ENCODE measurements around the gene IRF2. TPM values are rescaled to one million over a fixed set of nuclear protein-coding genes. Genes with fewer than 3 reads are reported as not detected.

Gene IRF2
- total and polyA plus RNA-seq, 7 donors, result 6.7 to 28.9 (median 16.8) TPM

DNA sequence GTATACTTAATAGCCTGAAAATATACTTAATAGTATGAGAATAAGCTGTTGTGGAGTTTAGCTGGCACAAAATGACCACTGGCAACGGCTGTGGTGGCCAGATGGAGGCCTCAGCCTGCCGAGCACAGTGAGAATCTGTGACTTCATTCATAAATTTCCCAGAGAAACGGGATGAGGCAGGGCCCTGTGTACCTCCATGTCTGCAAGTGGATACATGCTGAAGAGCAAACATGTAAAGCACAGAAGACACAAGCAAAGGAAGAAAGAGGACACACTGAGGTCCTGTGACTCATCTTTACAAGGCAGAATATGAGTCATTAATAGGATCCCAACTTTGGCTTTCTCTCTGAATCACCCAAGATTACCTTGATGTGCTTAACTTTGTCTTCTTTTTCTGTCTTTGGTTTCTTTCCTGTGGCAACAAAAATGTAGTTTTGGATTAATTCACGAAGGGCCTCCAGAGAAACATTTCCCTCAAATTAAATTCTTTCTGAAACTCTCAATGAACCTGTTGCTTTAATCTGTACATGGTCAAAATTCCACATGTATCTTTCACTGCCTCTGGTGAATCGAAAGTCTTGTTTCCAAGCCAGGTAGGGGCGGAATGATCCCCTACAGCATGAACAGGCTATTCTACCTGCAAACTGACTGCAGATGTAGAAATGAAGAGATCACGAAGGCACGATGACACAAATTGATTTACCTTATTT, 56.4 kb downstream of the IRF2 start:
- DNase-seq (no peak), ATAC-seq (peak; percentile 88 to 94 (median 90))
- TF ChIP-seq, protein P1, sequence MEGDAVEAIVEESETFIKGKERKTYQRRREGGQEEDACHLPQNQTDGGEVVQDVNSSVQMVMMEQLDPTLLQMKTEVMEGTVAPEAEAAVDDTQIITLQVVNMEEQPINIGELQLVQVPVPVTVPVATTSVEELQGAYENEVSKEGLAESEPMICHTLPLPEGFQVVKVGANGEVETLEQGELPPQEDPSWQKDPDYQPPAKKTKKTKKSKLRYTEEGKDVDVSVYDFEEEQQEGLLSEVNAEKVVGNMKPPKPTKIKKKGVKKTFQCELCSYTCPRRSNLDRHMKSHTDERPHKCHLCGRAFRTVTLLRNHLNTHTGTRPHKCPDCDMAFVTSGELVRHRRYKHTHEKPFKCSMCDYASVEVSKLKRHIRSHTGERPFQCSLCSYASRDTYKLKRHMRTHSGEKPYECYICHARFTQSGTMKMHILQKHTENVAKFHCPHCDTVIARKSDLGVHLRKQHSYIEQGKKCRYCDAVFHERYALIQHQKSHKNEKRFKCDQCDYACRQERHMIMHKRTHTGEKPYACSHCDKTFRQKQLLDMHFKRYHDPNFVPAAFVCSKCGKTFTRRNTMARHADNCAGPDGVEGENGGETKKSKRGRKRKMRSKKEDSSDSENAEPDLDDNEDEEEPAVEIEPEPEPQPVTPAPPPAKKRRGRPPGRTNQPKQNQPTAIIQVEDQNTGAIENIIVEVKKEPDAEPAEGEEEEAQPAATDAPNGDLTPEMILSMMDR (IDR thresholded peaks at IDR 0.05), result no peak
- peak overlapping the region; percentile 65 for H3K27ac ChIP-seq
- H3K36me3 ChIP-seq (ENCODE audit: insufficient read depth in 1 of 2, low read depth in 1 of 2), result peaks cover under 1 to 60% of the 10 kb centered on the region in 2 donors
- H3K4me1 ChIP-seq, result peaks cover 28% of the 10 kb centered on the region
- intact Hi-C loops (cut with DNase I), result no loop called here
- WGBS, 3 donors, result 56 to 68% (median 60%) methylated on average over 8 of the region's 8 CpGs
- peak overlapping the region; percentile 15 for H3K4me3 ChIP-seq
- no peaks in the 10 kb centered on the region for H3K27me3 ChIP-seq (ENCODE audit: insufficient read depth in 3 of 3, low read length in 2 of 3)
- H3K9me3 ChIP-seq, result no peaks in the 10 kb centered on the region

GRCh38 chr4:184416913-184417734, 57.2 kb downstream of the IRF2 start:
- no peaks in the 10 kb centered on the region for H3K27me3 ChIP-seq (ENCODE audit: insufficient read depth in 3 of 3, low read length in 2 of 3)
- ATAC-seq, result peak in 3 of 4 donors; percentile 14 to 20 (median 19)
- peak overlapping the region; percentile 15 for H3K4me3 ChIP-seq
- TF ChIP-seq, protein P1 (IDR thresholded peaks at IDR 0.05), result no peak
- peak overlapping the region; percentile 65 for H3K27ac ChIP-seq
- WGBS, 3 donors, result 63 to 67% (median 67%) methylated on average over 12 of the region's 12 CpGs
- H3K4me1 ChIP-seq, result peaks cover 33% of the 10 kb centered on the region
- H3K9me3 ChIP-seq, result no peaks in the 10 kb centered on the region
- DNase-seq, result no peak
- intact Hi-C loops (cut with DNase I), result no loop called here
- peaks cover 0 to 61% of the 10 kb centered on the region in 2 donors for H3K36me3 ChIP-seq (ENCODE audit: insufficient read depth in 1 of 2, low read depth in 1 of 2)

DNA sequence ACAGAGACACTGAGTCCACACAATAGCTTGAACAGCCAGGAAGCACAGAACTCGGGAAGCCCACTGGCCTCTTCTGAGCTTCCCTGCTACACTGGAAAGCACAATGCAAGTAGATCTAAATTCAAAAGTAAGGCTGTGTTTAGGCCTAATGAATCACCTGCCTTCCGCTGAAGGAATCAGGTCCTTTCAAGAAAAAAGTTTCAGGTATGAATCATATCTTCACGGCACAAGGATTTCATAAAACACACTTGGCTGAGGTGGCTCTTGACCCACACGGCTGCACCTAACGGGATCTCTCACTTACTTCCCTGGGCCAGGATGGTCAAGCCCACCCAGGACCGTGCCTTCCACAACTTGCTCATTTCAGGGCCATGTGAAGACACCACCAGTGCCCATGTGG, 59.3 kb downstream of the IRF2 start:
- Histone ChIP-seq H3K4me3 (no peak overlapping the region), H3K4me1 (peaks cover 43% of the 10 kb centered on the region), H3K27me3 (ENCODE audit: insufficient read depth in 3 of 3, low read length in 2 of 3) (no peaks in the 10 kb centered on the region), H3K9me3 (no peaks in the 10 kb centered on the region), H3K36me3 (ENCODE audit: insufficient read depth in 1 of 2, low read depth in 1 of 2) (peaks cover 0 to 61% of the 10 kb centered on the region in 2 donors), H3K27ac (no peak overlapping the region)
- intact Hi-C loops (cut with DNase I), result no loop called here
- TF ChIP-seq, protein P1 (IDR thresholded peaks at IDR 0.05), result no peak
- ATAC-seq (no peak), DNase-seq (no peak)
- WGBS, 3 donors, result 90 to 93% (median 90%) methylated on average over 6 of the region's 6 CpGs

GRCh38 chr4:184413261-184414046, 60.9 kb downstream of the IRF2 start:
- Histone ChIP-seq H3K4me3 (no peak overlapping the region), H3K9me3 (no peaks in the 10 kb centered on the region), H3K27me3 (ENCODE audit: insufficient read depth in 3 of 3, low read length in 2 of 3) (no peaks in the 10 kb centered on the region), H3K27ac (peak overlapping the region; percentile 32), H3K4me1 (peaks cover 50% of the 10 kb centered on the region), H3K36me3 (ENCODE audit: insufficient read depth in 1 of 2, low read depth in 1 of 2) (peaks cover 0 to 62% of the 10 kb centered on the region in 2 donors)
- intact Hi-C loops (cut with DNase I), result no loop called here
- DNase-seq (no peak), ATAC-seq (no peak)
- 79 to 82% (median 80%) methylated on average over 13 of the region's 13 CpGs for WGBS, 3 donors
- TF ChIP-seq, protein P1 (IDR thresholded peaks at IDR 0.05), result no peak

Data from psoas muscle (tissue), 8 donors.